Choroid plexus epithelial cell (primary cell): ENCODE measurements around the gene CHST12.

Experiments used
- DNase-seq: peaks from one replicate; pipeline ENCODE4 v3.0.0-alpha.2; 2010; ENCODE audit warnings: low read depth
- H3K4me3 ChIP-seq: 2 replicates; pipeline ENCODE4 v1.5.1; 2011; ENCODE audit warnings: low read depth, mild to moderate bottlenecking, control low read depth, low read length, moderate library complexity
- TF ChIP-seq, protein P1 (sequence below): conservative IDR thresholded peaks from 2 replicates; pipeline ENCODE4 v1.5.1; 2011; ENCODE audit warnings: low read depth, mild to moderate bottlenecking, control low read depth, inconsistent platforms, low read length, moderate library complexity

Gene CHST12

GRCh38 chr7:2480070-2480408 lies 76.6 kb downstream of the CHST12 start:
- no peak overlapping the region for H3K4me3 ChIP-seq
- TF ChIP-seq, protein P1, sequence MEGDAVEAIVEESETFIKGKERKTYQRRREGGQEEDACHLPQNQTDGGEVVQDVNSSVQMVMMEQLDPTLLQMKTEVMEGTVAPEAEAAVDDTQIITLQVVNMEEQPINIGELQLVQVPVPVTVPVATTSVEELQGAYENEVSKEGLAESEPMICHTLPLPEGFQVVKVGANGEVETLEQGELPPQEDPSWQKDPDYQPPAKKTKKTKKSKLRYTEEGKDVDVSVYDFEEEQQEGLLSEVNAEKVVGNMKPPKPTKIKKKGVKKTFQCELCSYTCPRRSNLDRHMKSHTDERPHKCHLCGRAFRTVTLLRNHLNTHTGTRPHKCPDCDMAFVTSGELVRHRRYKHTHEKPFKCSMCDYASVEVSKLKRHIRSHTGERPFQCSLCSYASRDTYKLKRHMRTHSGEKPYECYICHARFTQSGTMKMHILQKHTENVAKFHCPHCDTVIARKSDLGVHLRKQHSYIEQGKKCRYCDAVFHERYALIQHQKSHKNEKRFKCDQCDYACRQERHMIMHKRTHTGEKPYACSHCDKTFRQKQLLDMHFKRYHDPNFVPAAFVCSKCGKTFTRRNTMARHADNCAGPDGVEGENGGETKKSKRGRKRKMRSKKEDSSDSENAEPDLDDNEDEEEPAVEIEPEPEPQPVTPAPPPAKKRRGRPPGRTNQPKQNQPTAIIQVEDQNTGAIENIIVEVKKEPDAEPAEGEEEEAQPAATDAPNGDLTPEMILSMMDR = no peak
- peak; percentile 22 for DNase-seq

DNA sequence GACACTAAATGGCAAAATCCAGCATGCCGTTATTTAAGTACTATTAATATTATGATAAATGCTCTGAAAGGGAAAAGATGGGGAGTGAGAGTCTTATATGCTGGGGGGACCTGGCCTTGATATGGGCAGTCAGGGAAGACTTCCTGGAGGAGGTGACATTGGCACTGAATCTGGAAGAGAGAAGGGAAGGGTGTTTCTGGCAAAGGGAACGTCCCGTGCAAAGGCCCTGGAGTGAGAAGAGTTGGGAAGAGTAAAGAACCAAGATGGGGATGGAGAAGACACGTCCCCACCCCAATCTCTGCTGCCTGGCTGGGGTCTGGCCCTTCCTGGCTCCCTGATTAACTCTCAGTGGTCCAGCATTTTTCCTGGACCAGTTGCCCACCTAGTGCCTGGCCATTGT lies 77.8 kb downstream of the CHST12 start:
- TF ChIP-seq, protein P1 = no peak
- no peak overlapping the region for H3K4me3 ChIP-seq
- DNase-seq = no peak

GRCh38 chr7:2482725-2483451 lies 79.5 kb downstream of the CHST12 start:
- peak; percentile 20 for DNase-seq
- H3K4me3 ChIP-seq = no peak overlapping the region
- TF ChIP-seq, protein P1 = no peak

DNA sequence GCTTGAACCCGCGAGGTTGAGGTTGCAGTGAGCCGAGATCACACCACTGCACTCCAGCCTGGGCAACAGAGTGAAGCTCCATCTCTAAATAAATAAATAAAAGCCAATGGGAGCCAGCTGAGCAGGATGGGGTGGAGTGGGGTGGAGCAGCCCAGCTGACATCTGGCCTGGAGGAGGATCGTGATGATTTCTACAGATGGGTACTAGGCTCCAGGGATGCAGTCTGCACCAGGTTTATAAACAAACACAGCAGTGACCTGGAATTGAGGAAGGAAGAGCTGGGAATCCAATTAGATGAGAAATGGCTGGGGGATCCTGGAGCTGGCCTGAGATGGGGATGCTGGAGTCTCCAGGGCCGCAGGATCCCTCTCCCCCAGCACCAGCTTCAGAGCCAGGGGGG lies 80.1 kb downstream of the CHST12 start:
- H3K4me3 ChIP-seq = no peak overlapping the region
- DNase-seq = no peak
- TF ChIP-seq, protein P1 = no peak

DNA sequence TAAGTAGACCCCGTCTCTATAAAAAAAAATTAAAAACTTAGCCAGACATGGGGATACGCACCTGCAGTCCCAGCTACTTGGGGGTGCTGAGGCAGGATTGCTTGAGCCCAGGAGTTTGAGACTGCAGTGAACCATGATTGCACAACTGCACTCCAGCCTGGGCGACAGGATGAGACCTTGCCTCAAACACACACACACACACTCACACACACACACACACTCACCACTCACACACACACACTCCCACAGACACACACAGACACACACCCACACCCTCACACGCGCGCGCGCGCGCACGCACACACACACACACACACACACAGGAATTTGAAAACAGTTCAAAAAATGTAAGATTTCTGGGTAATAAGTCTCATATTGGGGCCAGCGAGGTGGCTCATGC lies 81.5 kb downstream of the CHST12 start:
- DNase-seq = no peak
- TF ChIP-seq, protein P1 = no peak
- no peak overlapping the region for H3K4me3 ChIP-seq

DNA sequence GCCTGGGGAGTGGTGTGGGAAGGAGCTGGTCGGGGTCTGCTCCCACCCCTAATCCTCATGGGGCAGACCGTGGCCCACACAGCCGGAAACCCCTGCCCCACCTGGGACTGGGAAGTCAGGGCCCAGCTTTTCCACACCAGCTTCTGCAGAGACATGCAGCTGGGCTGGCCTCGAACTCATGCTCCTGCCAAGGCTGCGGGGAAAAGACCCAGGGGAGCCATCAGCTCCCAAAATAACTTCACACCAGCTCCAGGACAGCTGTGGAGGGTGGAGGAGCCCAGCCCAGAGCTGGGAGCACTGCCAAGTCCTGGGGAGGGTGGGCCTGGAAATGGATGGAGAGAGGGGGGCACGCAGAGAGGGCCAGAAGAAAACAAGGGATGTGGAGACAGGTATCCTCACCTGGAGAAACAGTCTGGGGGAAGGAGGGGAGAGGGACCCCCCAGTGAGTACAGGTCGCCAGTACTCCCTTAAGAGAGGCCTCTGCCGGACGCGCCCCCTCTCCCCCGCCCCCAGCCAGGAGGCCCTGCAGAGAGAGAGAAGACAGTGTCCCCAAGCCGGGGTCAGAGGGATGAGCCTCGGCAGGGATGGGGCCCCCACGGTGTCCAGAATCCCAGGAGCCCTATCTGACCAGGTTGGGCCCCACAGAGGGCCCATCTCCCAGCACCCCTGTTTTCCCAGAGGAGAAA lies 84.3 kb downstream of the CHST12 start:
- no peak for DNase-seq
- no peak overlapping the region for H3K4me3 ChIP-seq
- TF ChIP-seq, protein P1 = no peak

- no peak for DNase-seq
- TF ChIP-seq, protein P1 = no peak
- H3K4me3 ChIP-seq = no peak overlapping the region
These were observed 84.8 kb downstream of the CHST12 start for GRCh38 chr7:2488272-2488645.
